K562 (cell line): ENCODE data around the gene CBFA2T2. TPM values are rescaled to one million over a fixed set of nuclear protein-coding genes. Genes with fewer than 3 reads are reported as not detected.
A peak's percentile ranks its signal among the peaks of the same experiment; 100 is the strongest.

ENCODE experiments used
- CBFA2T3 ChIP-seq: fragments of 450-650 bp; IDR thresholded peaks from 2 replicates; pipeline ENCODE4 v1.6.1; 2017
- E2F3 ChIP-seq: fragments of 250-450 bp; sonication (Bioruptor Pico); IDR thresholded peaks from 2 replicates; pipeline ENCODE4 v1.4.0; 2020; ENCODE audit warnings: mild to moderate bottlenecking
- HDAC3 ChIP-seq: fragments of 450-650 bp; IDR thresholded peaks from 2 replicates; pipeline ENCODE4 v1.6.1; 2018; ENCODE audit warnings: borderline replicate concordance, mild to moderate bottlenecking, moderate library complexity; ENCODE audit not compliant: partially characterized antibody
- HDAC8 ChIP-seq: fragments of 450-650 bp; IDR thresholded peaks from 2 replicates; pipeline ENCODE4 v1.6.1; 2016; ENCODE audit warnings: mild to moderate bottlenecking, missing genetic modification characterization, moderate library complexity, missing compliant biosample characterization
- JUNB ChIP-seq: fragments of 450-650 bp; formaldehyde crosslinking; conservative IDR thresholded peaks from 2 replicates; pipeline ENCODE4 v1.4.0; 2020; ENCODE audit warnings: mild to moderate bottlenecking
- KAT7 ChIP-seq: sonication (generic); formaldehyde crosslinking; IDR thresholded peaks from 2 replicates; pipeline ENCODE4 v1.8.0; 2022; ENCODE audit warnings: missing genetic modification reagents, mild to moderate bottlenecking, borderline replicate concordance
- KDM1A ChIP-seq, 2 experiments: fragments of 450-650 bp; IDR thresholded peaks; 2 replicates each; pipeline ENCODE4 v1.6.1; 2016; ENCODE audit warnings: mild to moderate bottlenecking in 2 of 2
- MECOM ChIP-seq: fragments of 250-450 bp; sonication (Bioruptor Pico); IDR thresholded peaks from 2 replicates; pipeline ENCODE4 v1.8.0; 2022; ENCODE audit warnings: inconsistent platforms
- MEIS2 ChIP-seq: fragments of 450-650 bp; IDR thresholded peaks from 2 replicates; pipeline ENCODE4 v1.6.1; 2014; ENCODE audit warnings: mild to moderate bottlenecking; ENCODE audit not compliant: partially characterized antibody
- PTTG1 ChIP-seq: fragments of 450-650 bp; IDR thresholded peaks from 2 replicates; pipeline ENCODE4 v1.6.1; 2016; ENCODE audit warnings: low read depth, mild to moderate bottlenecking, missing genetic modification characterization, missing compliant biosample characterization
- RBM39 ChIP-seq: fragments of 200-400 bp; formaldehyde crosslinking; optimal IDR thresholded peaks from 2 replicates; pipeline ENCODE3; 2018; ENCODE audit warnings: low read depth, low read length
- SMARCC2 ChIP-seq: fragments of 450-650 bp; IDR thresholded peaks from 2 replicates; pipeline ENCODE4 v1.6.1; 2017; ENCODE audit warnings: antibody characterized with exemption, moderate library complexity, mild to moderate bottlenecking, low read depth
- SP1 ChIP-seq: sonication (generic); formaldehyde crosslinking; IDR thresholded peaks from 2 replicates; pipeline ENCODE4 v1.8.1; 2022; ENCODE audit warnings: mild to moderate bottlenecking, missing genetic modification reagents
- SREBF1 ChIP-seq: fragments of 150-350 bp; IDR thresholded peaks from 2 replicates; pipeline ENCODE4 v1.6.1; 2014; ENCODE audit warnings: antibody characterized with exemption, low read depth, low read length, borderline replicate concordance
- TEAD1 ChIP-seq, 2 experiments: fragments of 450-650 bp in 1 of 2; sonication (generic) in 1 of 2; formaldehyde crosslinking; IDR thresholded peaks; 2 replicates each; pipeline versions ENCODE4 v1.4.0 to v1.8.0; 2020 to 2022; ENCODE audit warnings: mild to moderate bottlenecking in 2 of 2, missing genetic modification reagents in 1 of 2
- ZBTB17 ChIP-seq: fragments of 450-650 bp; formaldehyde crosslinking; IDR thresholded peaks from 2 replicates; pipeline ENCODE4 v1.4.0; 2020; ENCODE audit warnings: mild to moderate bottlenecking
- ZNF143 ChIP-seq: sonication (generic); formaldehyde crosslinking; IDR thresholded peaks from 2 replicates; pipeline ENCODE4 v1.9.0; 2022; ENCODE audit warnings: mild to moderate bottlenecking, missing genetic modification reagents
- ZNF311 ChIP-seq: fragments of 250-450 bp; sonication (Bioruptor Pico); IDR thresholded peaks from 2 replicates; pipeline ENCODE4 v1.4.0; 2020; ENCODE audit warnings: mild to moderate bottlenecking, moderate library complexity
- ZNF384 ChIP-seq: IDR thresholded peaks from 2 replicates; pipeline ENCODE4 v1.6.1; 2012; ENCODE audit warnings: low read depth, low read length, improper control_type of control experiment
- ZNF41 ChIP-seq: fragments of 250-450 bp; sonication (Bioruptor Pico); conservative IDR thresholded peaks from 2 replicates; pipeline ENCODE4 v1.4.0; 2020; ENCODE audit warnings: mild to moderate bottlenecking
- ZNF589 ChIP-seq: fragments of 200-800 bp; sonication (Bioruptor generic); IDR thresholded peaks from 2 replicates; pipeline ENCODE4 v1.6.1; 2016; ENCODE audit warnings: low read depth, missing genetic modification characterization, missing compliant biosample characterization
- polyA plus RNA-seq, 8 experiments: library from polyadenylated mRNA; depleted of rRNA in 4 of 8; stranded (reverse) in 5 of 8; unstranded in 3 of 8; fragments of >200 nt; fragmentation: Nextera tagmentation in 2 of 8; fragmentation: Illumina TruSeq in 1 of 8; extraction: Ambion mirVana in 2 of 8; extraction: Trizol in 1 of 8; gene quantifications; 2 replicates each; pipeline versions ENCODE4 v1.2.1 to v1.2.3, GENCODE V29; 2011 to 2014; ENCODE audit warnings: inconsistent platforms in 1 of 8, missing spikeins in 1 of 8
- total RNA-seq, 7 experiments: library from RNA; depleted of rRNA in 6 of 7; stranded (reverse); fragments of >200 nt in 6 of 7; fragmentation: Illumina TruSeq in 2 of 7; extraction: Trizol in 2 of 7; gene quantifications; 2 replicates each; pipeline versions ENCODE4 v1.2.1 to v1.2.3, GENCODE V29; 2011 to 2021; ENCODE audit warnings: low replicate concordance in 1 of 7
- TF ChIP-seq, protein P1 (sequence below): fragments of 450-650 bp; formaldehyde crosslinking; IDR thresholded peaks from 2 replicates; pipeline ENCODE4 v1.4.0; 2020; ENCODE audit warnings: mild to moderate bottlenecking, moderate library complexity
- TF ChIP-seq, protein P2 (sequence below), 3 experiments: fragments of 200-800 bp in 1 of 3; sonication (Bioruptor generic) in 1 of 3; sonication (generic) in 1 of 3; formaldehyde crosslinking in 1 of 3; IDR thresholded peaks; 2 replicates each; pipeline versions ENCODE4 v1.6.1 to v1.8.0; 2016 to 2022; ENCODE audit warnings: mild to moderate bottlenecking in 2 of 3, missing compliant biosample characterization in 2 of 3, missing genetic modification characterization in 2 of 3, missing genetic modification reagents in 1 of 3
- TF ChIP-seq, protein P3 (sequence below), 2 experiments: fragments of 450-650 bp; IDR thresholded peaks; 2 replicates each; pipeline ENCODE4 v1.6.1; 2018; ENCODE audit warnings: mild to moderate bottlenecking in 2 of 2, low read depth in 1 of 2; ENCODE audit not compliant: partially characterized antibody in 2 of 2

Gene CBFA2T2
- total and polyA plus RNA-seq, 9 of the 15 experiments (the other 6 are each of a cell fraction or from before 2014, with no cell fraction given) = 0.27 to 9.6 (median 5.8) TPM

DNA sequence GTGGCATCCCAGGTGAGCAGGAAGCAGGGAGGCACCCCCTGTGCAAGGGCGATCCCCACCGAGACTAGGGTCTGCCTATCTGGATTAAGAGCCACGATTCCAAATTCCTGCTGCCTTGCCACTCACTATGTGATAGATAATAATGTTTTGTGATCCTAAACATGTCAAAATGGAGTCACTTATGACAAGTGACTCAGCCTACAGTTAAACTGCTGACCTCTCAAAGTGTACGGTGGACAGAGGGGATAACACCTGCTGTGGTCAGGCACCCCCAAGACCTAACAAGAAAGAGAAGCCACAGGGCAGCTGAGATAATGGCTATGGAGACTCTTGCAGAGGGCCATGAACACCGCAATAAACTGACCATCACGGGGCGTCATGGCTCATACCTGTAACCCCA is 30.3 kb upstream of the CBFA2T2 start (continued):
- TF ChIP-seq, protein P1, sequence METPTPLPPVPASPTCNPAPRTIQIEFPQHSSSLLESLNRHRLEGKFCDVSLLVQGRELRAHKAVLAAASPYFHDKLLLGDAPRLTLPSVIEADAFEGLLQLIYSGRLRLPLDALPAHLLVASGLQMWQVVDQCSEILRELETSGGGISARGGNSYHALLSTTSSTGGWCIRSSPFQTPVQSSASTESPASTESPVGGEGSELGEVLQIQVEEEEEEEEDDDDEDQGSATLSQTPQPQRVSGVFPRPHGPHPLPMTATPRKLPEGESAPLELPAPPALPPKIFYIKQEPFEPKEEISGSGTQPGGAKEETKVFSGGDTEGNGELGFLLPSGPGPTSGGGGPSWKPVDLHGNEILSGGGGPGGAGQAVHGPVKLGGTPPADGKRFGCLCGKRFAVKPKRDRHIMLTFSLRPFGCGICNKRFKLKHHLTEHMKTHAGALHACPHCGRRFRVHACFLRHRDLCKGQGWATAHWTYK (CRISPR knock-in tag) = 0 out of 2 replicates have a peak, but pooled peaks have one; percentile 51
- TF ChIP-seq HDAC8 (tag) = peak; percentile 87
- peak; percentile 60 for TF ChIP-seq CBFA2T3
- TF ChIP-seq KDM1A (IDR thresholded peaks at IDR 0.05) = 0 out of 4 replicates have a peak, but pooled peaks of 1 of the 2 experiments have one; percentile 7
- no peak for TF ChIP-seq ZNF143 (CRISPR knock-in tag)
- TF ChIP-seq JUNB (CRISPR knock-in tag) = no peak
- 0 out of 2 replicates have a peak, but pooled peaks have one; percentile 48 for TF ChIP-seq MECOM (CRISPR knock-in tag)
- TF ChIP-seq ZNF41 (CRISPR knock-in tag) = peak; percentile 70; the same call in 1 of the 2 replicates
- TF ChIP-seq SMARCC2 = no peak
- TF ChIP-seq MEIS2 = peak; percentile 28
- peak; percentile 85 for TF ChIP-seq PTTG1 (tag)
- peak; percentile 80; the same call in 1 of the 2 replicates for TF ChIP-seq ZNF589 (CRISPR knock-in tag)
- TF ChIP-seq, protein P2, sequence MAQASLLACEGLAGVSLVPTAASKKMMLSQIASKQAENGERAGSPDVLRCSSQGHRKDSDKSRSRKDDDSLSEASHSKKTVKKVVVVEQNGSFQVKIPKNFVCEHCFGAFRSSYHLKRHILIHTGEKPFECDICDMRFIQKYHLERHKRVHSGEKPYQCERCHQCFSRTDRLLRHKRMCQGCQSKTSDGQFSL (CRISPR knock-in tag; IDR thresholded peaks at IDR 0.05) = no peak
- TF ChIP-seq, protein P2 (tag; IDR thresholded peaks at IDR 0.05) = peak in 1 of 2 experiments; percentile 69; a peak in 2 of 4 replicates
- TF ChIP-seq ZNF384 = no peak
- TF ChIP-seq KAT7 = no peak
- no peak for TF ChIP-seq SREBF1
- TF ChIP-seq SP1 (CRISPR knock-in tag) = no peak
- TF ChIP-seq RBM39 = no peak
- TF ChIP-seq HDAC3 = no peak
- peak; percentile 62; the same call in 1 of the 2 replicates for TF ChIP-seq ZBTB17 (CRISPR knock-in tag)
- peak in 1 of 2 experiments; percentile 74; a peak in 1 of 4 replicates for TF ChIP-seq TEAD1 (CRISPR knock-in tag; IDR thresholded peaks at IDR 0.05)
- TF ChIP-seq ZNF311 (CRISPR knock-in tag) = peak; percentile 80
- TF ChIP-seq, protein P3, sequence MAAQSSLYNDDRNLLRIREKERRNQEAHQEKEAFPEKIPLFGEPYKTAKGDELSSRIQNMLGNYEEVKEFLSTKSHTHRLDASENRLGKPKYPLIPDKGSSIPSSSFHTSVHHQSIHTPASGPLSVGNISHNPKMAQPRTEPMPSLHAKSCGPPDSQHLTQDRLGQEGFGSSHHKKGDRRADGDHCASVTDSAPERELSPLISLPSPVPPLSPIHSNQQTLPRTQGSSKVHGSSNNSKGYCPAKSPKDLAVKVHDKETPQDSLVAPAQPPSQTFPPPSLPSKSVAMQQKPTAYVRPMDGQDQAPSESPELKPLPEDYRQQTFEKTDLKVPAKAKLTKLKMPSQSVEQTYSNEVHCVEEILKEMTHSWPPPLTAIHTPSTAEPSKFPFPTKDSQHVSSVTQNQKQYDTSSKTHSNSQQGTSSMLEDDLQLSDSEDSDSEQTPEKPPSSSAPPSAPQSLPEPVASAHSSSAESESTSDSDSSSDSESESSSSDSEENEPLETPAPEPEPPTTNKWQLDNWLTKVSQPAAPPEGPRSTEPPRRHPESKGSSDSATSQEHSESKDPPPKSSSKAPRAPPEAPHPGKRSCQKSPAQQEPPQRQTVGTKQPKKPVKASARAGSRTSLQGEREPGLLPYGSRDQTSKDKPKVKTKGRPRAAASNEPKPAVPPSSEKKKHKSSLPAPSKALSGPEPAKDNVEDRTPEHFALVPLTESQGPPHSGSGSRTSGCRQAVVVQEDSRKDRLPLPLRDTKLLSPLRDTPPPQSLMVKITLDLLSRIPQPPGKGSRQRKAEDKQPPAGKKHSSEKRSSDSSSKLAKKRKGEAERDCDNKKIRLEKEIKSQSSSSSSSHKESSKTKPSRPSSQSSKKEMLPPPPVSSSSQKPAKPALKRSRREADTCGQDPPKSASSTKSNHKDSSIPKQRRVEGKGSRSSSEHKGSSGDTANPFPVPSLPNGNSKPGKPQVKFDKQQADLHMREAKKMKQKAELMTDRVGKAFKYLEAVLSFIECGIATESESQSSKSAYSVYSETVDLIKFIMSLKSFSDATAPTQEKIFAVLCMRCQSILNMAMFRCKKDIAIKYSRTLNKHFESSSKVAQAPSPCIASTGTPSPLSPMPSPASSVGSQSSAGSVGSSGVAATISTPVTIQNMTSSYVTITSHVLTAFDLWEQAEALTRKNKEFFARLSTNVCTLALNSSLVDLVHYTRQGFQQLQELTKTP (IDR thresholded peaks at IDR 0.05; ENCODE audit: low read depth in 1 of 2, partially characterized antibody in 2 of 2) = no peak
- peak; percentile 61; the same call in 1 of the 2 replicates for TF ChIP-seq E2F3 (CRISPR knock-in tag)
